SJCRH30 (cell line): ENCODE results near the gene GSG1L. TPM values are rescaled to one million over a fixed set of nuclear protein-coding genes. Genes with fewer than 3 reads are reported as not detected.
A peak's percentile ranks its signal among the peaks of the same experiment; 100 is the strongest.

Experiments
- DNase-seq, 2 experiments: peaks; one replicate each; pipeline ENCODE4 v3.0.0-alpha.2; 2015 to 2020
- H3K27ac ChIP-seq: fragments of 250-450 bp; sonication (Bioruptor Pico); 2 replicates; pipeline ENCODE4 v1.5.1; 2020; ENCODE audit warnings: mild to moderate bottlenecking, moderate library complexity
- H3K27me3 ChIP-seq: fragments of 250-450 bp; sonication (Bioruptor Pico); 2 replicates; pipeline ENCODE4 v1.5.1; 2020; ENCODE audit warnings: mild to moderate bottlenecking, moderate library complexity
- H3K36me3 ChIP-seq: fragments of 250-450 bp; sonication (Bioruptor Pico); 2 replicates; pipeline ENCODE4 v1.5.1; 2020; ENCODE audit warnings: mild to moderate bottlenecking, moderate library complexity
- H3K4me1 ChIP-seq: fragments of 250-450 bp; sonication (Bioruptor Pico); 2 replicates; pipeline ENCODE4 v1.5.1; 2020; ENCODE audit warnings: mild to moderate bottlenecking, moderate library complexity
- H3K4me3 ChIP-seq: fragments of 250-450 bp; sonication (Bioruptor Pico); 2 replicates; pipeline ENCODE4 v1.5.1; 2020; ENCODE audit warnings: mild to moderate bottlenecking, moderate library complexity
- H3K9me3 ChIP-seq: fragments of 250-450 bp; sonication (Bioruptor Pico); replicated peaks from 2 replicates; pipeline ENCODE4 v1.5.1; 2020; ENCODE audit warnings: mild to moderate bottlenecking, moderate library complexity
- total RNA-seq: library from RNA; depleted of rRNA; stranded (reverse); fragments of >200 nt; shearing (Covaris generic); gene quantifications from 2 replicates; pipeline ENCODE4 v1.2.3, GENCODE V29; 2014

The GSG1L gene
- total RNA-seq, 1 experiment from 2014 or later: not detected

DNA sequence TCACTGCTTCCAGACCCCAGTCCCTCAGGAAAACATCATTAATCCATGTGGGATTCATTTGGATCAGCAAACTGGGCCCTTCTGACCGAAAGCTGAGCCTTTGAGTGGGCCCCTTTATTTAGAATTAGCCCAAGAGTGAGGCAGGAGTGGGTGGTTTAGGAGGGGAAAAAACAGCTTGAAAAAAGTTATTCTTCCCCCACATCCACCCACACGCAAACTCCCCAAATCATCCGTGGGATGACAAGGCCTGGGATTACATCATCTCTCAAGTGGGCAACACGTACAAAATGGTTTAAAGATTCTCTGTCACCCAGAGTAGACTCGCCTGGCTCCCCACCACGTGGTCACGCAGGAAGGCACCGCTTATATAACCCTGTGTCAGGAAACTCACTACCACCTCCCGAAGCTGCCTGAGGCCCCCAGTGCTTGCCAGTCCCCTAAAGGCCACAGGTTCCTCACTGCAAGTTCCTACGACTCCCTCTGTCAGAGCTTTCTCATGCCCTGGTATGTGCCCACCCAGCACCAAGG, 27.6 kb downstream of the GSG1L start:
- H3K27ac ChIP-seq: no peak overlapping the region
- no peak overlapping the region for H3K4me3 ChIP-seq
- DNase-seq: no peak
- no peaks in the 10 kb centered on the region for H3K9me3 ChIP-seq
- no peaks in the 10 kb centered on the region for H3K27me3 ChIP-seq
- no peaks in the 10 kb centered on the region for H3K4me1 ChIP-seq
- no peaks in the 10 kb centered on the region for H3K36me3 ChIP-seq

DNA sequence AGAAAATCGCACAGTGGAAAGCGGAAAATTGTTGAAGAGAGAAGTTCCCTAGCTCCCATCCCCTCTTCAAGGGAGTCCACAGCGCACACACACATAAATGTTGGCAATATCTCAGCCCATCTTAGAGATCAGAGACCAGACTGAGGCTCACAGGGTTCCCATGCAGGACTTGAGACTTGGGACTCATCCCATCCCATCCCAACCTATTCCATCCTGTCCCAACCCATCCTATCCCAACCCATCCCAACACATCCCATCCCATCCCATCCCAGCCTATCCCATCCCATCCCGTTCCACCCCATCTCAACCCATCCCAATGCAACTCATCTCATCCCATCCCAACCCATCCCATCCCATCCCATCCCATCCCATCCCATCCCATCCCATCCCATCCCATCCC, 29.6 kb downstream of the GSG1L start:
- Histone ChIP-seq H3K27ac (no peak overlapping the region), H3K4me1 (no peaks in the 10 kb centered on the region), H3K4me3 (no peak overlapping the region), H3K9me3 (no peaks in the 10 kb centered on the region), H3K27me3 (no peaks in the 10 kb centered on the region), H3K36me3 (no peaks in the 10 kb centered on the region)
- no peak for DNase-seq

DNA sequence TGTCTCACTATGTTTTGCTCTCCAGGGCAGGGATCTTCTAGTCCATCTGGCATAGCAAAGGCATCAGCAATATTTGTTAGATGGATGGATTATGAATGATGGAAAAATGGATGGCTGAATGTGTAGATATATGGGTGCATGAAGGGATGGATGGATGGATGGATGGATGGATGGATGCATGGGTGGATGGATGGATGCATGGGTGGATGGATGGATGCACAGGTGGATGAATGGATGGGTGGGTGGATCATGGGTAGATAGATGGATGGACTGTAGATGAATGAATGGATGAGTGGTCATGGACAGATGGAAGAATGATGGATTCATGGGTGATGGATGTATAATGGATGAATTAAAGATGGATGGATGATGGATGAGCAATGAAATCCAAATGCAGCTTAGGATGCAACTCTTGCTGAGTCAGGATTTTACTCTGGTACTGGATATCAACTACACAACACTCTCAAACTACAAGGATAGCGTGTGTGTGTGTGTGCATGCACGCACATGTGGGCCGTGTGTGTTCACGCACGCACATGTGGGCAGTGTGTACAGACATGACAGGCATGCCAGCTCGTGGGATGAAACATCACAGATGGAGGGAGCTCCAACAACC, 34.0 kb downstream of the GSG1L start:
- no peaks in the 10 kb centered on the region for H3K36me3 ChIP-seq
- H3K27ac ChIP-seq: no peak overlapping the region
- no peak for DNase-seq
- H3K4me3 ChIP-seq: no peak overlapping the region
- no peaks in the 10 kb centered on the region for H3K4me1 ChIP-seq
- H3K27me3 ChIP-seq: no peaks in the 10 kb centered on the region
- no peaks in the 10 kb centered on the region for H3K9me3 ChIP-seq

DNA sequence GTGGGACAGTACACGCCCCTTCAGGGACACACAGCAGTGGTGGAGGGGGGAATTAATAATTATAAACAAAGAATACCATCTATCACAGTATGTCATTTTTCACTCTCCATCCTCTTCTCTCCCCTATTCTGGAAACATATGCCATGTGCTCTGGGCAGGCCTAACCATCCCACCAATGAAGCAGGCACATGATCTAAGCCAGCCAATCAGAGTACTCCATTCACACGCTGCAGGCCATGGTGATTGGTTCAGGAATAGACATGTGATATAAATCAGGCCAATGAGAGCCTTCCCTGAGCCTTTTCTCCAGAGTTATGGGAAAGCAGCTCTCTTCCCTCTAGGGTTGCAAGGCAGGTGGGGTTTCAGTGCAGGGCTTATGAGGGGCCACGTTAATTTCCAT, 36.5 kb downstream of the GSG1L start:
- Histone ChIP-seq H3K9me3 (no peaks in the 10 kb centered on the region), H3K27me3 (no peaks in the 10 kb centered on the region), H3K36me3 (no peaks in the 10 kb centered on the region), H3K4me1 (no peaks in the 10 kb centered on the region), H3K4me3 (no peak overlapping the region), H3K27ac (no peak overlapping the region)
- no peak for DNase-seq

DNA sequence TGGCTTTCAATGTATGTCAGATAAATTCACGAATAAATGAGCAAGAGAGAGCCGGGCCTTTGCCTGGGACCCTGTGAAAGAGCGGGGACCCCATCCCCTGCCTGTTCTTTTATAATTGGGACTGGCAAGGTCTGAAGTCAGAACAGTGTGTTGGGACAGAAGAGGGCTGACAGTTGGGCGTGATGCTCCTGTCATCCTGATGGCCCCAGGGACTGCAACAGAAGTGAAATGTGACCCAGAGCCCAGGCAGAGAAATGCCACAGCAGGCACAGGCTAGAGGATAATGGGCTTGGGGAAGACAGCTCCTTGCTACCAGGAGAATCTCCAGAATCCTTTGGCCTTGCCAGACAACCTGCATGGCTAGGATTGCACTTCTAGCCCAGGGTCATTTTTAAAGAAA, 37.9 kb downstream of the GSG1L start:
- Histone ChIP-seq H3K4me3 (no peak overlapping the region), H3K9me3 (no peaks in the 10 kb centered on the region), H3K4me1 (no peaks in the 10 kb centered on the region), H3K27ac (no peak overlapping the region), H3K36me3 (no peaks in the 10 kb centered on the region), H3K27me3 (no peaks in the 10 kb centered on the region)
- no peak for DNase-seq

DNA sequence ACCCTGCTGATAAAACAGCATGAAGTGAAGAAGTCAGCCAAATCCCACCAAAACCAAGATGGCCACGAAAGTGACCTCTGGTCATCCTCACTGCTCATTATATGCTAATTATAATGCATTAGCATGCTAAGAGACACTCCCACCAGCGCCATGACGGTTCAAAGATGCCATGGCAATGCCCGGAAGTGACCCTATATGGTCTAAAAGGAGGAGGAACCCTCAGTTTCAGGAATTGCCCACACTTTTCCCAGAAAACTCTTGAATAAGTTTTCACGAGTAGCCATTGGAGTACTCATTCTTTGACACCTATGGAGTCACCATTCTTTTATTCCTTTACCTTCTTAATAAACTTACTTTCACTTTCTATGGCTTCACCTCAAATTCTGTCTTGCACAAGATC, 44.3 kb downstream of the GSG1L start:
- Histone ChIP-seq H3K27me3 (no peaks in the 10 kb centered on the region), H3K36me3 (no peaks in the 10 kb centered on the region)

DNA sequence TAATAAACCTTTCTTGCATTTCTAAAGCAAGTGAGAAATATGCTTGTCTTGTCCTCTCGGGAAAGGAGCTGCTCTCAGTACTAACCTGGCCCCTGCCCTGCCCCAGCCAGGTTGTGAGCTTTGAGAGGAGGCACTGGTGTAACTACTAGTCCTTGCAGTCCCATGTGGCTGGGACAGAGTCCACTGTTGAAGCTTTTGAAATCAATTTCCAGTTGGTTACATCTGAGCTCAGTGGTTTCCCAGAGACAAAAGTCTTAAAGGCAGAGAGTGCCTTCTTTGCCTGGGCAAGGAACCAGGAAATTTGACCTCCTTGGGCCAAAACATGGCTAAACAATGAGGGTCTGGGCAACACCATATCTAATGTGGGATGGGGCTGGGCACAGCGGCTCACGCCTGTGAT, 48.7 kb downstream of the GSG1L start:
- Histone ChIP-seq H3K36me3 (no peaks in the 10 kb centered on the region), H3K4me3 (no peak overlapping the region), H3K9me3 (no peaks in the 10 kb centered on the region)

More for the DNA sequence above, 44.3 kb downstream of the GSG1L start:
- no peak for DNase-seq
- Histone ChIP-seq H3K4me1 (no peaks in the 10 kb centered on the region), H3K9me3 (no peaks in the 10 kb centered on the region), H3K27ac (no peak overlapping the region), H3K4me3 (no peak overlapping the region)

DNA sequence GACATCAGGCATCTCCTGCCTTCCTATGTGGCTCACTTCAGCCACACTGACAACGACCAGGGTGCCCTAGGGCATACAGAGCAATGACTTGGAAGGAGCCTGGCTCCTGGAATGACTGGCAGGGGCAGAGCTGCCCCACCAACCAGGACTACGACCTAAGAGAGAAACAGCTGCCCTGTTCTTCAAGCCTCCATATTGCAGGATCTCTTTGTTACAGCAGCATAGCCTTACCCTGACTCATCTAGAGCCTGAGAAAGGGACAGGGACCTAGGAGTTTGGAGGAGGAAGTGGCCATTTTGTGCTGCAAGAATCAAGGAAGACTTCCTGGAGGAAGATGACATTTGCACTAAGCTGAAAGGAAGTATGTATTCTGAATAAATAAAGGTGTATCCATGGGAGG, 49.6 kb downstream of the GSG1L start:
- no peak for DNase-seq
- H3K4me3 ChIP-seq: no peak overlapping the region
- no peak overlapping the region for H3K27ac ChIP-seq
- H3K27me3 ChIP-seq: no peaks in the 10 kb centered on the region
- peaks cover 4% of the 10 kb centered on the region; the same call in 1 of the 2 replicates for H3K4me1 ChIP-seq
- no peaks in the 10 kb centered on the region for H3K36me3 ChIP-seq
- H3K9me3 ChIP-seq: no peaks in the 10 kb centered on the region

More for the DNA sequence above, 48.7 kb downstream of the GSG1L start:
- Histone ChIP-seq H3K4me1 (peaks cover 4% of the 10 kb centered on the region; the same call in 1 of the 2 replicates), H3K27ac (no peak overlapping the region), H3K27me3 (no peaks in the 10 kb centered on the region)
- DNase-seq: no peak

DNA sequence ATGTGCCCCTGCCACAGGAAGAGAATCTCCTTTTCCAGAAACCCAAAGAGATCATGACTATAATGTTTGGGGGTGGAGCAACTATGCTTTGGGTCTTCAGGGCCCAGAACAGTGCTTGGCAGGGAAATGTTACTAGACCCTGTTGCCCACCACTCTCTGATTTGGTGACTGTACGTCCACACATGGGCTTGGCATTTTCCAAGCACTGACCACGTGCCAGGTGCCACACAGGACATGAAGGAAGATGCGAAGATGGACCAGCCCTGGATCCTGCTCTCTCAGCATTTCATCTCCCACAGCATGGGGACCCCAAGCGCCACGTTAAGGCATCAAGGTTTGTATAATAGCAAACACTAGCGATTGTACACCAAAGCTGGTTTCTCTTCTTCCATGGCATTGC, 50.1 kb downstream of the GSG1L start:
- no peak for DNase-seq
- no peaks in the 10 kb centered on the region for H3K27me3 ChIP-seq
- H3K9me3 ChIP-seq: no peaks in the 10 kb centered on the region
- no peaks in the 10 kb centered on the region for H3K36me3 ChIP-seq
- peaks cover 4% of the 10 kb centered on the region; the same call in 1 of the 2 replicates for H3K4me1 ChIP-seq
- no peak overlapping the region for H3K4me3 ChIP-seq
- no peak overlapping the region for H3K27ac ChIP-seq

DNA sequence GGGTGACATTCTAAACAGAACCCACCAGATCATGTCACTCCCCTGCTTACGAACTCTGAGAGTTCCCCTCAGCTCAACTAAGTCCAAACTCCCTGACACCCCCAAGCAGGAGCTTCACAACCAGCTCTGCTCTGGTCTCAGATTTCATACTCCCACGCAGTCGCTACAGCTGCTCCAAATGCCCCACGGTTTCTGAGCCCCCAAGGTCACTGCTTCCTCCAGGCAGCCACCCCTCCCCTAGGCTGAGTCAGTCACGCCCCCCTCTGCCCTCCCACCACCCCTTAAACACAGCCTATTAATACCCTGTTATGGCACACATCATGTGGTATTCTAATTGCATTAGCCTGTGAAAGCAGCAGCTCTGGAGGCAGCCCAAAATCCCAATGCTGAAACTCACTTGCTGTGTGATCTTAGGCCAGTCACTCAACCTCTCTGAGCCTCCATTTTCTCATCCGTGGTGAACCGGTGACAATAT, 51.5 kb downstream of the GSG1L start:
- no peaks in the 10 kb centered on the region for H3K36me3 ChIP-seq
- H3K4me1 ChIP-seq: peaks cover 4% of the 10 kb centered on the region; the same call in 1 of the 2 replicates
- H3K27ac ChIP-seq: peak overlapping the region; percentile 40; the same call in 1 of the 2 replicates
- H3K9me3 ChIP-seq: no peaks in the 10 kb centered on the region
- no peaks in the 10 kb centered on the region for H3K27me3 ChIP-seq
- H3K4me3 ChIP-seq: no peak overlapping the region
- peak; percentile 60 to 71 for DNase-seq

DNA sequence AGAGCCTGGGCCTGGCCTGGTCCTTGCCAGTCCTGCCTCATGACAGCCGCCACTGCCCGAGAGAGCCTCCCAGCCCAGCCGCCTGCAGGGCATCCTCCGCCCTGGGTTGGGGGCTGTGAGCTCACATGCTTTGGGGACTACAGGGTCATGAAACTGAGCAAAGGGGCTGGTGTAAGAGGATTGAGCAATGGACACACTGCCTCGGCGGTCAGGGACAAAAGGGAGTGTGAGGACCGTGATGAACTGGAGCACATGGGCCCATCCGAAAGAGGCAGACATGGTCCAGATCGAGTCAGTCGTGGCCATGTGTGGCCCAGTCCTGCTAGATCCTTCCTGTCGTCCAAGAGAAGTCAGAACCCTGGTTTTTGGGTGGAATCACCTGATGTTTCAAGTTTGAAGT, 52.3 kb downstream of the GSG1L start:
- peak overlapping the region; percentile 40; the same call in 1 of the 2 replicates for H3K27ac ChIP-seq
- peak in 1 of 2 experiments; percentile 1 for DNase-seq
- H3K4me1 ChIP-seq: peaks cover 4% of the 10 kb centered on the region; the same call in 1 of the 2 replicates
- H3K36me3 ChIP-seq: no peaks in the 10 kb centered on the region
- H3K4me3 ChIP-seq: no peak overlapping the region
- H3K27me3 ChIP-seq: no peaks in the 10 kb centered on the region
- H3K9me3 ChIP-seq: no peaks in the 10 kb centered on the region

DNA sequence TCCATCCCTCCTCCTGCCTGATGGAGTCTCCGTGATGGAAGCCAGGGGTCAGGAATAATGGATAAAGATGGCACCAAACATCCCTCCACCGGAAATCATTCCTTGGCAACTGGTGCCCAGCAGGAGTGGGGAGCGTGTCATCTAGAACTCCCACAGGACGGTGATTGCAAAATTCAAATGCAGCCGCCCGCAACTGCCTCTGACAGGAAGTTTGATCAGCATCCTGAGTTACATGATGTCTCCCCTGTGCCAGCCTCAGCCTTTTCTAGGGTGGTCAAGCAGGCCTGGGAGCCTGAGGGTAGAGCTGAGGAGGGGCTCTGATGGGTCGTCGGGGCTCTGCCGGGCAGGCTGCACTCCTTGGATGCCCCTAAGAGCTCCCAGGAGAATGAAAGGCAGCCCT, 52.8 kb downstream of the GSG1L start:
- Histone ChIP-seq H3K9me3 (no peaks in the 10 kb centered on the region), H3K4me3 (no peak overlapping the region), H3K36me3 (no peaks in the 10 kb centered on the region), H3K4me1 (peaks cover 4% of the 10 kb centered on the region; the same call in 1 of the 2 replicates), H3K27me3 (no peaks in the 10 kb centered on the region), H3K27ac (no peak overlapping the region)
- DNase-seq: no peak

DNA sequence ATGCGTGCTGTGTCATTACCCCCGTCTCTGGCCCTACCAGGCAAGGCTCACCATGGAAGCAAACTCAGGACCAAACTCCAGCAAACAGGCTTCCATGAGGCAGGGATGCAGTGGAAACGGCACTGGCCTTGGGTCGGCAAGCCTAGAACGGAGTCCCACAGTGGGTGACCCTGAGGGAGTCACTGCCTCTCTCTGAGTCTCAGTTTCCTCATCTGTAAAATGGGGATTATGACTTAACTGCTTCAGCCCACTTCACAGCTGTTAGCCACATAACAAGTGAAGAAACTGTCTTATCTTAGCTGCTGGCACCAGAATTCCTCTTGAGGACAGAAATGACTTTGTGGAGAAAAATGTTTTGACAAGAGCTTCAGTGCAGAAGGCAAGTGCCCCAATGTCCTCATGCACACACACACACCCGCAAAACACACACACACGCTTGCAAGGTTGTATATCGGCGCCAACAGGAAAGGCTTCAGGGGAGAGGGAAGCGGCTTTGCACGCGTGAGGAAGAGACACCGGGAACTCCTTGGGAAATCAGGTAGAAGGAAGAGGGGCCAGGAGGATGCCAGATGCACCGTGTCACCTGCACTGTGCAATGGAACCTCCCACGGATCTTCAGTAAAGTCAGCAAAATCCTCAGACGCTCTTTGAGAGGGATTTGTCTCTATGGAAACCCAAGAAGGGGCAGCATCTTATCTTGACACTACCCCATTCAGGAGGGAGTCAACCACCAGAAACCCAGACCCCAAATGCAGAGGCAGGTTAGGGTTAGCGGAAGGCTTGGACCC, 53.7 kb downstream of the GSG1L start:
- no peak for DNase-seq
- Histone ChIP-seq H3K9me3 (no peaks in the 10 kb centered on the region), H3K36me3 (no peaks in the 10 kb centered on the region), H3K27me3 (no peaks in the 10 kb centered on the region), H3K4me3 (no peak overlapping the region), H3K4me1 (peaks cover 4% of the 10 kb centered on the region; the same call in 1 of the 2 replicates), H3K27ac (no peak overlapping the region)

DNA sequence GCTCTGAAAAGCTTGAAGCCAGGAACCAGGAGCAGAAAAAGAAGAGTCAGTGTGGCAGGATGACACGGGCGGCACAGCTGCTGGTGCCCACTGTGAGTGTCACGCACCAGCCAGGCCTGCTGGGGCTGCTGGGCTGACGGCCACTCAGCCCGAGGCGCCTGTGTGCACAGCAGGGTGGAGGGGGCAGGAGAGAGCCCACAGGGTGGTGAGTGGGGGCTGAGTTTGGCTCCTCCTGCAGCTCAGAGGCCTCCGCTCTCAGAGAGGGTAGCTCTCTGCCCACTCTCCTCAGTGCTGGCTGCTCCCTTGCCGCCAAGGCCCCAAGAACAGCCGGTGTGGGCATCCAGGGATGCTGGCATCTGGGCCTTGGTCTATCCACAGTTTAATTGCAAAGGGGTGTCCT, 59.6 kb downstream of the GSG1L start:
- Histone ChIP-seq H3K36me3 (no peaks in the 10 kb centered on the region), H3K4me1 (no peaks in the 10 kb centered on the region), H3K4me3 (no peak overlapping the region), H3K27ac (no peak overlapping the region), H3K9me3 (no peaks in the 10 kb centered on the region), H3K27me3 (no peaks in the 10 kb centered on the region)
- no peak for DNase-seq
